Eye (tissue), 1 donor: ENCODE data around the gene ZNF775.
"Not testable (repeated sequence)": the region's sequence is repeated elsewhere in the genome, so short reads cannot be mapped to it uniquely, and the experiment has no call there.

Experiments
- DNase-seq: peaks from one replicate; pipeline ENCODE4 v3.0.0-alpha.2; 2015

ZNF775 gene

DNA sequence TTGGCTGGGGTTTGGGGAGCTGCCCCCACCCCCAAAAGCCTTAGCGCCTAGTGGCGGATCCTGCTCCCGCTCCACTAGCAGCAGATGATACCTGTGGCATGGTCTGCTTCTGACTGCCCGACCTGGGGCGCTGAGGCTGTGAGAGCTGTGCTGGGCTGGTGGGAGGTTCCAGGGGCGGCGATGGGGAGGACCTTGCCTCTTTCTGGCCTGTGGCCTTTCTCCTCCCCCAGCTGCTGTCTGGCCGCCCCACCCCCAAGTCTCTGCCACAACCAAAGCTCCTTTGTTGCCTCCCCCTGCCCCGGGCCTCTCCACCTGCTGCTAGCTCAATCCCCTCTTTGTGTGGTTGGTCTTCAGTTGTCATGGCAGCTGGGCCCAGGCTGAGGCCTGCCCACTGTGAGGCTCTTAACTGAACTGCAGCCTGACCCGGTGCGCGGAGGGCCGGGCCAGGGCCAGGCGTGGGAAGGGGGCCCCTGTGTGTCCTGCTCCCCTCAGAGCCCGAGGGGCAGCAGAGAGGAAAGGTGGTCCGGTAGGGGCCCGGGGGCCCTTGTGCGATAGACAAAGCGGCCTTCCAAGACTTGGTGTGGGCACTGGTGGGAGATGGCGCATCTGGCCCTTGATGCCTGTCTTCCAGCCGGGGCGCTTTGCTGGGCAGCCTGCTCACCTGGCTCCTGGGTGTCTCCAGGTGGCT lies 4.7 kb downstream of the ZNF775 start:
- DNase-seq, result peak; percentile 98

DNA sequence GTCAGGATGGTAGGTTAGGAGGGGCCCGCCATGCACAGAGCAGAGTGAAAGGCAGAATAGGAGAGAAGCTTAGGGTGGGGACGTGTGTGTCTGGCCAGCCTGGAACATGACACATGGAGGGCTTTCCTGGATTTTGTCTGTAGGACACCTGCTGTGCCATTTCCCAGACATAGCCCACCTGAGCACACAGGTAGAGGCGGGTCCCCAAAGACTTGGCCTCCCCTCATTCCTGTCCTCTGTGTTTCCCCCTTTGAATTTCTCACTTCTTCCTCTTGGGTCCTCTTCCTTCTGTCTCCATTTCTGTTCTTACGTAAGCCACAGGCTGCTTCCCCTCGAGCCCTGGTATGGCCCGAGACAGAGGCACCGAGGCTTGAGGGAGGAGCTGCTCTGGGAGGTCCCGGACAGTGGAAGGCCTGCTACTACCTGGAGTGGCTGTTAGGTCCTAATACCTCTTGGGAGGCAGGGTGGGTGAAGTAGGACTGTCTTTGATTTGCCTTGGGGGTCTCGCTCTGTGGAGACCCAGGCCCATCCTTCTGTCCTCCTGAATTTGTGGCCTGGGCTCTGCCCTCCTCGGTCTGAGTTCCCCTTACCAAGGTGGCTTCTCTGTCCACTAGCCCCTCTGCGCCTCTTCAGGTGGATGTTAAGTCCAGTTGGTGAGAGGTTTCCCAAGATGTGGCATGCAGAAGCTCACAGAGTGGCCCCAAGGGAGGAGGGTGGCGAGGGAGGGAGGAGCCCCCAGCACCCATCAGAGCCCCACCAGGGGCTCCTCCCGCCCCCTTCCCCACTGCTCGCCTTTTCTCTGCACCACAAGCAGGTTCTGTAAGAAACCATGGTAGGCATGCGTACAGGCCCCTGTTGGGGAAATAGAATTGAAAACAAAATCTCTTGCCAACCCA lies 5.5 kb downstream of the ZNF775 start:
- peak; percentile 53 for DNase-seq

DNA sequence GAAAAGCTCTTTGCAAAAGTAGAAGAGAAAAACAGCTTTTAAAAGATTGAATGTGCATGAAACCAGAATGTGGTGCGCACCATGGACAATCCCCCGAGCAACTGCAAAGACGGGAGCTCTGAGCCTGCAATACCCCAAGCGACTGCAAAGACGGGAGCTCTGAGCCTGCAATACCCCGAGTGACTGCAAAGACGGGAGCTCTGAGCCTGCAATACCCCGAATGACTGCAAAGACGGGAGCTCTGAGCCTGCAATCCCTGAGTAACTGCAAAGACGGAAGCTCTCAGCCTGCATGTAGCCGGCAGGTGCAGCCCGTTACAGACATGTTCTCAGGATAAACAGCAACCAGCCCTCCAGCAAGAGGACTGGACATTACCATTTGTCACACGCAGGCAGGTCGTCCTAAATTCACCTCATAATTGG lies 6.2 kb downstream of the ZNF775 start:
- peak; percentile 60 for DNase-seq

DNA sequence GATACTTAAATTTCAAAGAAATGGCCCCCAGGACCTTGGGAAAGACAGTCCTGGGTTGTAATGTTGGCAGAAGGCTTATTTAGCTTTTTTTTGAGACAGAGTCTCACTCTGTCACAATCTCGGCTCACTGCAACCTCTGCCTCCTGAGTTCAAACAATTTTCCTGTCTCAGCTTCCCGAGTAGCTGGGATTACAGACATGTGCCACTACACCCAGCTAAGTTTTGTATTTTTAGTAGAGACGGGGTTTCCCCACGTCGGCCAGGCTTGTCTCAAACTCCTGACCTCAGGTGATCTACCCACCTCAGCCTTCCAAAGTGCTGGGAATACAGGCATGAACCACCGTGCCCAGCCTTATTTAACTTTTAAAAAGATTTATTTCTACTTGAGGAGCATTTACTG lies 6.8 kb downstream of the ZNF775 start:
- DNase-seq, result not testable (repeated sequence)

DNA sequence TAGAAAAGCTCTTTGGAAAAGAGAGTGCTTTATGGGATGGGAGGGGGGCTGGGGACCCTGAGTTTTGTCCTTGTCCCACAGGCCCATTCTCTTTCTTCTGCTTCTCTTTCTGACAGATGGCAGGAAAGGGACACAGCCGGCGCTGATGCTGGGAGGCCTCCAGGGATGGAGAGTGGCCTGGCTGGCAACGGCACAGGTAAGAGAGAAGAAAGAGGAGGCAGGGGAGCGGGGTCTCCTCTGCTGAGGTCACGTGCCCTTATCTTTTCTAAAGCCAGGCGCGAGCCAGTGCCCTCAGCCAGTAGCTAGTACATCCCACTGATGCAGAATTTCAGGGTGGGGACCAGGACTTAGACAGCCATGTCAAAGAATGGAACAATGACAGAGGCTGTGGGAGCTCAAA lies 9.2 kb downstream of the ZNF775 start:
- no peak for DNase-seq

DNA sequence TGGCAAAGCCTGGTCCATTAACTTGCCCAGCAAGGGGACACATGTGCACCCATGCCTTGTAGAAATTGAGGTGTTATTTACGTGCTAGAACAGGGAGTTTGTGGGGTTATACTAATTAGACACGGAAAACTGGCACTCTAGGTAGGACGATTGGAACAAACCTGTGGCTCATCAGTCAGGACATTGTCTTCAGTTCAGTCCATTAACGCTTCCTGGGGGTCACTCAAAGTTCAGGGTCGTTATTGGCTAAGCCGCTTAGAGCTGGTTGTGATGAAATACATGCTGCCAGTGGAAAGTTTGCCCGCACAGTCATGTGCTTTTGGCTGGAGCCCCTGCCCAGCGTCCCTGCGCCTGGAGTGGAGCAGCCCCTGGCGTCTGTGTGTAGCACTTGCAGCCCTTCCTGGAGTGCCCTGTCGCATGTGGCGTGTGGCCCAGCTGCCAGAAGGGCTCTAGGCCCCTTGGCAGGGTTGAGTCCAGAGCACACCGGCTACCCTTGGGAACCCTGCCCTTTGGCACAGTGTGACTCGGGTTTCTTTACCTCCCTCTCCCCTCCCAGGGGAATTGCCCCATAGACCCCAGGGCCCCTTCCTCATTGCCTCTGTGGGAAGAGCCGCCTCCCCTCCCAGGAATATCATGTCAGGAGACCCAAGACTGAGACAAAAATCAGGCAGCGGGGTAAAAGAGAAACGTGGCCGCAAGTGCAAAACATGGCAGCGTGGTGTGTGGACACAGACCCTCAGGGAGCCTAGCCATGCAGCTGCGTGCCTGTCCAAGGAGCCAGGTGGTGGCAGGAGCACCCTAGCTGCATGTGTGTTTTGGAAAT lies 9.8 kb downstream of the ZNF775 start:
- peak; percentile 88 for DNase-seq

DNA sequence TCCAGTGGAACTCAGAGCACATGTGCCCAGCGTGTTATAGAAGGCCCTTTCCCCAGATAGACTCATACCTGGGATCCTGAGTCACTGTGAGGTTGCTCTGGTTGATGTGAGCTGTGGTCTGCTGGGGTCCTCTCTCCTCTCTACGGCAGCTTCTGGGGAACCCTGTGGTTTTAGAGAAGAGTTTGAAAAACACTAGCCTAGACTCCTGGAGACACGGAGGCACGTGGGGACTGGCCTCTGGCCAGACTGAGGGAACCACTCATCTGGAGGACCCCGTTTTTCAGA lies 10.3 kb downstream of the ZNF775 start:
- no peak for DNase-seq

DNA sequence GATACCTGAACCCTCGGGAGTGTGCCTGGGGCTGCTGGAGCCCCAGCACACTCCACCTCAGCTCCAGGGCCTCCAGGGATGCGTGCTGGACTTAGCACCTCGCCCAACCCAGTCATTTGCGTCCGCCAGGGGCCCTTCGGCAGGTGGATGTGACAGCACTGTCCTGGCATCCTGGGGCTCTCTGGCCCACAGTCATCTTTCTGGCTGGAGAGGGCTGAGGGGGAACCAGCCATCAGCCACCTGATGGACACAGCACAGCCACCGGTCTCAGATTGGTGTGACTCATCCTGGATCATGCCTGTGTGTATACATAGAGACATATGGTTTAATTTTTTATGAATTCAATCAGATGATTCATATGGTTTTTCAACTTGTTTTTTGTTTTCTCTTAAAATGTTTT lies 11.1 kb downstream of the ZNF775 start:
- DNase-seq, result no peak

DNA sequence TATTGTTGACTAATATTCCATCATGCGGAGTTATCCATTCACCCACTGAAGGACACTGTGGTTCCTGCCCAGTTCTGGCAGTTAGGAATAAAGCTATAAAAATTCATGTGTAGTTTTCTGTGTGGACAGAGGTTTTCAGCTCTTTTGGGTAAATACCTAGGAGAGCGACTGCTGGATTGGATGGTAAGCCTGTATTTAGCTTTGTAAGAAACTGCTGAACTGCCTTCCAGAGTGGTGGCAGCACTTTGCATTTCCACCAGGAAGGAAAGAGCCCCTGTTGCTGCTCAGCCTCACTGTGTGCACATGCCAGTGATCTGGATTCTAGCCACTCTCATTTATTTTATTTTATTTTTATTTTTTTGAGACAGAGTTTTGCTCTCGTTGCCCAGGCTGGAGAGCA lies 14.2 kb downstream of the ZNF775 start:
- DNase-seq, result no peak

DNA sequence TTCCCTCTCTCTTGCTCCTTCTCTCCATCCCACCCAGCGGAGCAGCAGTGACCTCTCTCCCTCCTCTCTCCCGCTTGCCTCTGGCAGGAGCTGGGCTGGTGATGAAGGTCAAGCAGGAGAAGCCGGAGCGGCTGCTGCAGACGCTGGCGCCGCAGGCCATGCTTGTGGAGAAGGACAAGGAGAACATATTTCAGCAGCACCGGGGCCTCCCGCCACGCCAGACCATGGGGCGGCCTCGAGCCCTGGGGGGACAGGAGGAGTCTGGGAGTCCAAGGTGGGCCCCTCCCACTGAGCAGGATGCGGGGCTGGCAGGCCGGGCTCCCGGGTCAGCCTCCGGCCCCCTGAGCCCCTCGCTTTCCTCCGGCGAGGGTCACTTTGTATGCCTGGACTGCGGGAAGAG lies 17.3 kb downstream of the ZNF775 start:
- DNase-seq, result no peak

DNA sequence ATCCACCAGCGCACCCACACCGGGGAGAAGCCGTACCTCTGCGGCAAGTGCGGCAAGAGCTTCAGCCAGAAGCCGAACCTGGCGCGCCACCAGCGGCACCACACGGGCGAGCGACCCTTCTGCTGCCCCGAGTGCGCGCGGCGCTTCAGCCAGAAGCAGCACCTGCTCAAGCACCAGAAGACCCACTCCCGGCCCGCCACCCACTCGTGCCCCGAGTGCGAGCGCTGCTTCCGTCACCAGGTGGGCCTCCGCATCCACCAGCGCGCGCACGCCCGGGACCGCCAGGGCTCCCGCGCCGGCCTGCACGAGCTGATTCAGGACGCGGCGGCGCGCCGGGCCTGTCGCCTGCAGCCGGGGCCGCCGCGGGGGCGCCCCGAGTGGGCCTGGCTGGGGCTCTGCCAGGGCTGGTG lies 17.7 kb downstream of the ZNF775 start:
- DNase-seq, result no peak

DNA sequence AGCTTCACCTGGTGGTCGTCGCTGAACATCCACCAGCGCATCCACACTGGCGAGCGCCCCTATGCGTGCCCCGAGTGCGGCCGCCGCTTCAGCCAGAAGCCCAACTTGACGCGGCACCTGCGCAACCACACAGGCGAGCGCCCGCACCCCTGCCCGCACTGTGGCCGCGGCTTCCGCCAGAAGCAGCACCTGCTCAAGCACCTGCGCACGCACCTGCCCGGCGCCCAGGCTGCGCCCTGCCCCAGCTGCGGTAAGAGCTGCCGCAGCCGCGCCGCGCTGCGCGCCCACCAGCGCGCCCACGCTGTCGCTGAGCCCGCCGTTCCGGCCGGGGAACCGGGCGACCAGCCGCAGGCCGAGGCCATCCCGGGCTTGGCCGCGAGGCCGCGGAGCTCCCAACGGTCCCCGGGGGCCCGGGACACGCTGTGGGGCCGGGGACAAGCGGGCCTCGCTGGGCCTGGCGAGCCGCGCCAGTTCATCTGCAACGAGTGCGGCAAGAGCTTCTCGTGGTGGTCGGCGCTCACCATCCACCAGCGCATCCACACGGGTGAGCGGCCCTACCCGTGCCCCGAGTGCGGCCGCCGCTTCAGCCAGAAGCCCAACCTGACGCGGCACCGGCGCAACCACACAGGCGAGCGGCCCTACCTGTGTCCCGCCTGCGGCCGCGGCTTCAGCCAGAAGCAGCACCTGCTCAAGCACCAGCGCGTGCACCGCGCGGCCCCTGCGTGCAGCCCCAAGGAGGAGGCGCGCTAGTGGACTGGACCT lies 18.4 kb downstream of the ZNF775 start:
- no peak for DNase-seq

DNA sequence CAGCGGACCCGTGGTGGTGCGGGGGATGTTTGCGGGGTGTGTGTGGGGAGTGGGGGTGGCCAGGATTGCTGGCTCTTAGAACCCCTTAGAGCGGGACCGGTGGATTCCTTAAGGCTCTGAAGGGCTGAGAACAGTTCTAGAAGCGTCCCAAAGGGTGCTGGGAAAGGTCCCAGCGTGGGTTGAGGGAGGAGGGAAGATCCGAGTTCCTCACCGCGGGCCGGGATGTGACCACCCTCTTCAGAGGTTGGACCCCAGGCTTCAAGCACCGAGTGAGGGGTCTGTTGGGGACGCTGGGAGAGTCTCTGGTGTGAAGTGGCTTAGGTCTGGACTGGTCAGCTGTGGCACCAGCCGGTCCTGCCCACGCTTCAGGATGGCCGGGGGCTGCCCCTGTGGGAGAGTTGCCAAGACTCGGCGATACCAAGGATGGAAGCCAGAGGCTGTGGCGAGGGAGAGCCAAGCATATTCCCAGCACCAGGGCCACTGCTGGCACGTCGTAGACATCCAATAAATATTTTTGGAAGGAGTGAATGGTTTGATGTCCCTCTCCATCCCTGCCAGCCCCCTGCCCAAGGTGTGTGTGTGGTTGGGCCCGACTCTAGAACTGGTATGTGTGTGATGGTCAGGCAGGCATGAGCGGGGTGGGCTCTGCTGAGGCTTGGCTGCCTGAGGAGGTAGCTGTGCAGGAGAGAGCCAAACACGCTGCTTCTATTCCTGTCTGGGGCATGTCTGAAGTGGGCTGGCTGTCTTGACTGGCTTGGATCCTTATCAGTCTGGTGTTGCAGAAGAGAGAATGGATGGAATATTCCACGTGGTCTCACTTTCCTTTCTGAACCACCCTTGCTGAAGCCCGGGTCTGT lies 19.2 kb downstream of the ZNF775 start:
- DNase-seq, result no peak

DNA sequence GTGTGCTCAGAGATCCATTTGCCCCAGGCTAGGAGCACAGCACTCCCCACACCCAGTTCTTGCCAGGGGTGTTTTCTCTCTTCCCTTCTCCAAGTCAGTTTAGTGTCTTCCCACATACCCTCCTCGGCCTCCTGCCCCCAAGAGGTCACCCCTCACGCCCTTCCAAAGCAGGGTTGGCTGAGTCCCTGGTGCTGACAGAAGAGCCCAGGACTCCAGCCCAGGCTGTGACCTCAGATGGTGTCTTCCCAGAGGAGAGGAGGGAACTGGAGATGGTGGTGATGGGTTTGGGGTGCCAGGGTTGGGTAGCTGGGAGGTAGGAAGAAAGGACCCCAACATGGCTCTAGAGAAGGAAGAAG lies 19.8 kb downstream of the ZNF775 start:
- DNase-seq, result no peak

DNA sequence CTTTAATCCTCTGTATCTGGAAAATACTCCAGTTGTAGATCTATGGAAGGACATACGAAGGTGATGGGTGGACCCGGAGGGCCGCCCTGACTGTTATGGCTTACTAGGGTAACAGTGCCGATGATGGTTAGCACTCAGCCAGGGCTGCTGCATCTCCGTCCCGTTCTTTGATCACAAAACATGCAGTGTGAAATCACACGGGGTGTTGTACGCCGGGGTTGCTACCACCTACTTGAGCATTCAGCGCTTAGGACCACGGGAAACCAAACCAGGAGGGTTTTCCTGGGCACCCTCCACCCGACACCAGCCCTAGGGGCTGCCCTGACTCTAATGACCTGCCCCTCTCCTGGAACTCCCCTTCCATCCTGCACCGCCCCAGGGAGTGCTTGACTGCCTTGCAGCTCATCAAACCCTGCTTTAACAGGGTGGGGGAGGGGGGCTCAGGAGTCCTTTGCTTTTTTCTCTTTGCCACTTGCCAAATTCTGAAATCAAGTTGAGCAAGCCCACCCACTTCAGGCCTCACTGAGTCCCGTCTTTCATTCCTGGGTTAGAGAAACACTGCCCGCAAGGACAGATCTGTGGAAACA lies 20.4 kb downstream of the ZNF775 start:
- no peak for DNase-seq

DNA sequence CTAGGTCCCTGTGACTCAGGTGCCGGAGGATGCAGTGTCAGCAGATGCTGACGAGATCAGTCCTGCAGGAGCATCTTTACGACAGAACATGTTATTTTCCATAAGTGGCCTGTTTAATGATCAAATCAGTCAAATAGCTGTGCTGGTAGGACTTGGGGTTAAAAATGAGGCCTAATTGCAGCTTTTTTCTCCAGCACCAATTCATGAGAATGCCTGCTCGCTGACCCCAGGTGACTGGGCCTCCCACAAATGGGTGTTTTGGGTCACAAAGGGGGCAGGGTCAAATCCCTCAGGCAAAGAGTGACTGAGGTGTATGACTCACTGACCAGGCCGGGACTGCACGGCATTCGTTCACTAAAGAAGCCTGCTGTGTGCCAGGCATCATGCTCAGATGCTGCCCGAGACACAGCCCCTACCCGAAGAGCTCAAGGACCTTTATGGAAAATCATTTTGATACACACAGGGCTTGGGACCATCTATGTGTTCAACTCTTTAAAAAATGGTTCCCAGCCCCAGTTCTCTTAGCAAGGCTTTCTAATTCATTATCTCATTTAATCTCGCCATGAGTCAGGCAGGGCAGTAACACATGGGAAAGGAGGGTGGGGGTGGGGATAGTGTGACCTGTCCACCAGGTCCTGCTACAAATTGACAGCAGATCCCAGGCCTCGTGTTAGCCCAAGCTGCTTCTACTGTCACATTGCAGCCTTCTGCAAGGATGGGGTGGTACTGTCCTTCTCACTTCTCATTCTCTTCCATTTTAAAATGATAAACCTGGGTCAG lies 21.1 kb downstream of the ZNF775 start:
- no peak for DNase-seq

DNA sequence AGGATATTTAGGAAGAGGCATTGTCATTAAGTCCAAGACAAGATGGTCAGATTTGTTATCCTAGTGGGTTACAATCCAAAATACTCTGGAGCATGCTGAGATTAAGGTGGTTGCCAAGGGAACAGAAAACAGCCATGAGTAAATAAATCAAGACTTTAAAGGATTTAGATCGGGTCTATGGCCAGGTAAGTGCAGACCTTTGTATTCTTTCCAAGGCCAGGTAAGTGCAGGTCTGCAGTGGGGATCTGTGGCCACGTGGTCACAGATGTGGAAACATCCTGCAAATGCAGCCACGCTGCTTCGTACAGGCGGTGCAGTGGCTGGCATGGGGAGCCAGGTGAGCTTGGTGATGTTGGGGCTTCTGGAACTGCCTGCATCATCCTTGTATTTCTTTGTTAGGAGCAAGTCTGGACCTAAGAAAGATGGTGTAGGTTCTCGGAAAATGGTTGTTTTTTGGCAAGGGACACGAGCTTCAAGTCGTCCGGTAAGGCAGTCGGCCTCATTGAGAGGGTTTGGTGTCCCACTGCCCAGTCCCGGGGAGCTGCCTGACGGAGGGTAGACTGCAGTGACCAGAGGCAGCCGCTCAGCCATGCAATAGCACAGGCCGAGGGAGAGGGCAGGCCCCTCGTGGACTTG lies 21.8 kb downstream of the ZNF775 start:
- DNase-seq, result no peak

DNA sequence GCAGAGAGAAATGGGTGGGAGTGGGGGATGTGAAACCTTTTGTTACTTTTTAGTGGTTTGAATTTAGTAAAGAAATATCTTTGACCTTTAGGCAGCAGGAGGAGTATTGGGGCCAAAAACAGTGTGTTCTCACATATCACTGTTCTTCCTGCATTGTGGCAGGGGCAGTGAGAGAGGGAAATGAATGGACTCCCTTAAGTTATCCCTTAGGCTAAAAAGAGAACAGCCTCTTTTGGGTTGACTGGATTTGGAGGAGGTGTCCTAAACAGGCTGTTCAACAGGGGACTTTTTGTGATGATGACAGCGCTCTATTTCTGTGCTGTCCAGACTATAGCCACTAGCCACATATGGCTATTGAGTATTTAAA lies 22.3 kb downstream of the ZNF775 start:
- DNase-seq, result no peak

DNA sequence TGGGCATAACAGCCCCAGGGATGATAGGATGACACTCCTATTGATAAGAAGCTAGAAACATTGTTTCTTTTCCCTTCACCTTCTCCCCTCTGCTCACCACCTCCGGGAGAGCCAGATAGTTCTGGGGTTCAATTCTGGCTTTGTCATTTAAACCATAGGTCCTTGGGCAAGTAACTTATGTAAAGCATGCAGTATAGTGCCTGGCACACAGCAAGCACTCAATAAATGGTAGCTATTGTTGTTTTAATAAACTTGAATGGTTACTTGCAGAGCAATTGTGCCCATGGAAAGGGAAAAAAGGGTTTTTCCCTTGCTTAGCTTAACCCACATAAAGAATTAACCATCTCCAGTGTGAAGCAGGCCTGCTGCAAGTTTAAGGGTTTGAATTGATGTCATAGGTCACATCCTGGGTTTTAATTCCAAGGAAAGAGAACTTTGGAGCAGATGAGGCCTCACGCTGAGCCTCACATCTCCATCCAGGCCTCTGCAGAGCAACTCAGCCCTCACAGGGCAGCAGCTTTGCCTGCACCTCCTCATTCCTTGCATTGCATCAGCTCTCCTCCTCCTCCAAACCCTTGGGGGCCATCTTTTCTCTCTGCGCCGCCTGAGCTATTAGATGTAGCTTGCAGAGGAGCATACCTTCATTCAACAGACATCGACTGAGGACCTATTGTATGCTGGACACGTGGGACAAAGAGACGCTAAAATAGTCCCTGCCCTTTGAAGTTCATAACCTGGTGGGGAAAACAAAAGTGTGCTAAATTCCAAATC lies 22.9 kb downstream of the ZNF775 start:
- DNase-seq, result peak; percentile 58
